KMS-11 (cell line): ENCODE results near the gene SMARCB1.

Experiments
- H2AFZ ChIP-seq: fragments of 200-600 bp; sonication (generic); 2 replicates; pipeline ENCODE4 v1.6.1; 2016; ENCODE audit warnings: antibody characterized with exemption, mixed run types, low read depth
- H3K27ac ChIP-seq: fragments of 200-600 bp; sonication (generic); 2 replicates; pipeline ENCODE4 v1.6.1; 2016; ENCODE audit warnings: mild to moderate bottlenecking, mixed run types
- H3K27me3 ChIP-seq: fragments of 200-600 bp; sonication (generic); 2 replicates; pipeline ENCODE4 v1.6.1; 2017; ENCODE audit warnings: mild to moderate bottlenecking, low read depth, mixed run types, moderate library complexity; ENCODE audit not compliant: insufficient read depth
- H3K36me3 ChIP-seq: fragments of 200-600 bp; sonication (generic); 2 replicates; pipeline ENCODE4 v1.6.1; 2017; ENCODE audit warnings: mild to moderate bottlenecking, mixed run types; ENCODE audit not compliant: insufficient read depth
- H3K4me1 ChIP-seq: fragments of 200-600 bp; sonication (generic); 2 replicates; pipeline ENCODE4 v1.6.1; 2016; ENCODE audit warnings: mild to moderate bottlenecking, low read depth, mixed run types; ENCODE audit not compliant: poor library complexity, severe bottlenecking
- H3K4me2 ChIP-seq: fragments of 200-600 bp; sonication (generic); 2 replicates; pipeline ENCODE4 v1.7.0; 2016; ENCODE audit warnings: mild to moderate bottlenecking, mixed run types
- H3K4me3 ChIP-seq: fragments of 200-600 bp; sonication (generic); IDR thresholded peaks from 2 replicates; pipeline ENCODE4 v1.6.1; 2017; ENCODE audit warnings: low read depth, low read length, mixed read lengths; ENCODE audit not compliant: insufficient read depth
- H3K79me2 ChIP-seq: fragments of 200-600 bp; sonication (generic); 2 replicates; pipeline ENCODE4 v1.6.1; 2016; ENCODE audit warnings: low read depth, mixed run types; ENCODE audit not compliant: insufficient read depth
- H3K9ac ChIP-seq: fragments of 200-600 bp; sonication (generic); 2 replicates; pipeline ENCODE4 v1.6.1; 2016; ENCODE audit warnings: mild to moderate bottlenecking, mixed run types
- H4K20me1 ChIP-seq: fragments of 200-600 bp; sonication (generic); 2 replicates; pipeline ENCODE4 v1.6.1; 2016; ENCODE audit warnings: mild to moderate bottlenecking, mixed run types; ENCODE audit not compliant: insufficient read depth
- CTCF ChIP-seq: fragments of 200-600 bp; sonication (generic); conservative IDR thresholded peaks from 2 replicates; pipeline ENCODE4 v1.6.1; 2017; ENCODE audit warnings: low read depth, mild to moderate bottlenecking, antibody characterized with exemption, low read length, moderate library complexity, mixed read lengths

Gene SMARCB1

GRCh38 chr22:23841736-23842445, 55.1 kb downstream of the SMARCB1 start:
- Histone ChIP-seq H3K27ac (peak overlapping the region; percentile 100; the same call in 1 of the 2 replicates), H3K4me2 (peak overlapping the region; percentile 99; the same call in 1 of the 2 replicates), H3K79me2 (peaks cover 15% of the 10 kb centered on the region), H2AFZ (no peak overlapping the region), H3K9ac (peak overlapping the region; percentile 34; the same call in 1 of the 2 replicates), H3K4me1 (peaks cover 76% of the 10 kb centered on the region), H3K36me3 (no peaks in the 10 kb centered on the region), H3K4me3 (no peak overlapping the region), H4K20me1 (no peaks in the 10 kb centered on the region), H3K27me3 (no peaks in the 10 kb centered on the region)
- no peak for TF ChIP-seq CTCF

GRCh38 chr22:23842599-23842998, 55.8 kb downstream of the SMARCB1 start:
- H3K9ac ChIP-seq = peak overlapping the region; percentile 34; the same call in 1 of the 2 replicates
- H3K27ac ChIP-seq = peak overlapping the region; percentile 100
- H3K36me3 ChIP-seq = no peaks in the 10 kb centered on the region
- H3K79me2 ChIP-seq = peaks cover 8% of the 10 kb centered on the region
- H2AFZ ChIP-seq = no peak overlapping the region
- no peaks in the 10 kb centered on the region for H3K27me3 ChIP-seq
- H4K20me1 ChIP-seq = no peaks in the 10 kb centered on the region
- peaks cover 83% of the 10 kb centered on the region for H3K4me1 ChIP-seq
- H3K4me2 ChIP-seq = peak overlapping the region; percentile 99; the same call in 1 of the 2 replicates
- no peak overlapping the region for H3K4me3 ChIP-seq
- TF ChIP-seq CTCF = no peak

- no peaks in the 10 kb centered on the region for H3K36me3 ChIP-seq
- no peak for TF ChIP-seq CTCF
- peak overlapping the region; percentile 90 for H3K9ac ChIP-seq
- no peak overlapping the region for H2AFZ ChIP-seq
- H3K79me2 ChIP-seq = no peaks in the 10 kb centered on the region
- H3K4me1 ChIP-seq = peaks cover 98% of the 10 kb centered on the region
- no peaks in the 10 kb centered on the region for H4K20me1 ChIP-seq
- no peak overlapping the region for H3K4me3 ChIP-seq
- H3K27ac ChIP-seq = peak overlapping the region; percentile 100
- H3K27me3 ChIP-seq = no peaks in the 10 kb centered on the region
- H3K4me2 ChIP-seq = peak overlapping the region; percentile 99
These were observed 58.0 kb downstream of the SMARCB1 start for GRCh38 chr22:23844739-23845202.

- Histone ChIP-seq H2AFZ (no peak overlapping the region), H4K20me1 (no peaks in the 10 kb centered on the region), H3K36me3 (no peaks in the 10 kb centered on the region), H3K4me3 (no peak overlapping the region), H3K4me2 (peak overlapping the region; percentile 99), H3K4me1 (peaks cover 95% of the 10 kb centered on the region), H3K79me2 (no peaks in the 10 kb centered on the region), H3K9ac (peak overlapping the region; percentile 90), H3K27ac (peak overlapping the region; percentile 100), H3K27me3 (no peaks in the 10 kb centered on the region)
- TF ChIP-seq CTCF = no peak
These were observed 58.7 kb downstream of the SMARCB1 start for GRCh38 chr22:23845265-23846080.
